ENCODE data around the gene ADIPOQ.
A peak's percentile ranks its signal among the peaks of the same experiment; 100 is the strongest.
"Not testable (repeated sequence)": the region's sequence is repeated elsewhere in the genome, so short reads cannot be mapped to it uniquely, and the experiment has no call there.

Gene ADIPOQ

GRCh38 chr3:186826976-186827857 lies 15.3 kb upstream of the ADIPOQ start:
- DNase-seq: peak; percentile 85

- DNase-seq: no peak
These were observed 14.2 kb upstream of the ADIPOQ start for GRCh38 chr3:186828340-186828739.

- no peak for DNase-seq
These were observed 10.7 kb upstream of the ADIPOQ start for GRCh38 chr3:186831798-186832197.

GRCh38 chr3:186832276-186832675 lies 10.2 kb upstream of the ADIPOQ start:
- DNase-seq: no peak

- no peak for DNase-seq
These were observed 2.5 kb upstream of the ADIPOQ start for GRCh38 chr3:186839874-186840641.

DNA sequence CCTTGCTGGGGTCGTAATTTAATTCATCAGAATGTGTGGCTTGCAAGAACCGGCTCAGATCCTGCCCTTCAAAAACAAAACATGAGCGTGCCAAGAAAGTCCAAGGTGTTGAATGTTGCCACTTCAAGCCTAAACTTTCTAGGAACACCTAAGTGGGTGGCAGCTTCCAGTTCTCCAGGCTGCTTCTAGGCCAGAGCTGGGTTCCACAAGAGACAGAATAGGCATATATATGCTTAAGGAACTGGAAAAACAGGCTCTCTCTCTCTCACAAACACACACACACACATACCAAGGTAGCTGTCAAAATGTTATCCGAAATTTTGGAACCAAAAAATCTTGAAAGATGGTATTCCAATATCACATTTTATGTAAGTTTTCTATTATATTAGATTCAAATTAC lies 890 bp upstream of the ADIPOQ start:
- no peak for DNase-seq

DNA sequence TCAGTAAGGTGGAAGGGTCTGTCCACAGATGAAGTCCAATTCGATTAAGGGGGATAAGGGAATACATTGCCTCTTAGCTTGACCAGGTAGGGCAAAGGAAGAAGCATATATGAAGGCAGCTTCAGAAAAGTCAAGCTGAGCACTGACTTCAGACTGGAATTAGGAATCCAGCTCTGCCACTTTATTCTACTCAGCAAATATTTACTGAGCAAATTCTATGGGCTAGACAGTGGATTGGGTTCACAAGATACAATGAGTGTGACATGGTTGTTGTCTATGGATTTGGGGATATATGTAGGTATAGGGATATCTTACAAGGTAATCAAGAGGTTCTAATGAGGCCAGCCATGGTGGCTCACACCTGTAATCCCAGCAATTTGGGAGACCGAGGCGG lies 526 bp downstream of the ADIPOQ start:
- no peak for DNase-seq

DNA sequence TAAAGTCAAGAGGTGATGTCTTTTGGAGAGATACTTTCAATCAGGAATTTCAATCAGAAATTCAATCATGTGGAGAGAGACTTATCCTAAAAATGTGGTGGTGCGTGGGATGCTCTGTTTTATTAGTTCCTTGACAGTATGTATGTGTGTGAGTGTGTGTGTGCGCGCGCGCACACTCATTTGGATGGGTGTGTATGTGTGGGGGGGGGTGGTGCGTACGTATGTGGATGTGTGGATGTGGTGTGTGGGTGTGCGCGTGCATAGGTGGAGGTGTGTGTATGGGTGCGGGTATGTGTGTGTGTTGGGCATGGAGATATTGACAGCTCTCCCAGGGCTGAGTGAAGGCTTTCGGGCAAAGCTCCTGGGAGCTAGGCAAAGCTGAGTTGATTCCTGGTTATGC lies 2.4 kb downstream of the ADIPOQ start:
- no peak for DNase-seq

GRCh38 chr3:186845756-186846155 lies 3.2 kb downstream of the ADIPOQ start:
- no peak for DNase-seq

GRCh38 chr3:186847437-186847836 lies 4.9 kb downstream of the ADIPOQ start:
- no peak for DNase-seq

- DNase-seq: no peak
These were observed 7.0 kb downstream of the ADIPOQ start for GRCh38 chr3:186849374-186849975.

DNA sequence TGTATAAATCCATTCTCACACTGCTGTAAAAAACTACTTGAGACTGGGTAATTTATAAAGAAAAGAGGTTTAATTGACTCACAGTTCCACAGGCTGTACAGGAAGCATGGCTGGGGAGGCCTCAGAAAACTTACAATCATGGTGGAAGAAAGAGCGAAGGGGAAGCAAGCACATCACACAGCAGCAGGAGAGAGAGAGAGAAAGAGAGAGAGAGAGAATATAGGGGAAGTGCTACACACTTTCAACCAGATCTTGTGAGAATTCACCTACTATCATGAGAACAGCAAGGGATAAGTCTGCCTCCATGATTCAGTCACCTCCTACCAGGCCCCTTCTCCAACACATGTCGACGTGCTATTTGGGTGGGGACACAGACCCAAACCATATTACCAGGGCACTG lies 9.3 kb downstream of the ADIPOQ start:
- not testable (repeated sequence) for DNase-seq

GRCh38 chr3:186852994-186853393 lies 10.5 kb downstream of the ADIPOQ start:
- DNase-seq: no peak

DNA sequence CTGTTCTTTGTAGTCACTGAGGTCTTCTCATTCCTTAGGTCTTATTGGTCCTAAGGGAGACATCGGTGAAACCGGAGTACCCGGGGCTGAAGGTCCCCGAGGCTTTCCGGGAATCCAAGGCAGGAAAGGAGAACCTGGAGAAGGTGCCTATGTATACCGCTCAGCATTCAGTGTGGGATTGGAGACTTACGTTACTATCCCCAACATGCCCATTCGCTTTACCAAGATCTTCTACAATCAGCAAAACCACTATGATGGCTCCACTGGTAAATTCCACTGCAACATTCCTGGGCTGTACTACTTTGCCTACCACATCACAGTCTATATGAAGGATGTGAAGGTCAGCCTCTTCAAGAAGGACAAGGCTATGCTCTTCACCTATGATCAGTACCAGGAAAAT lies 11.6 kb downstream of the ADIPOQ start:
- no peak for DNase-seq

GRCh38 chr3:186854954-186855353 lies 12.4 kb downstream of the ADIPOQ start:
- DNase-seq: no peak

GRCh38 chr3:186857743-186858142 lies 15.2 kb downstream of the ADIPOQ start:
- no peak for DNase-seq

GRCh38 chr3:186865215-186865853 lies 22.8 kb downstream of the ADIPOQ start:
- DNase-seq: not testable (repeated sequence)

DNA sequence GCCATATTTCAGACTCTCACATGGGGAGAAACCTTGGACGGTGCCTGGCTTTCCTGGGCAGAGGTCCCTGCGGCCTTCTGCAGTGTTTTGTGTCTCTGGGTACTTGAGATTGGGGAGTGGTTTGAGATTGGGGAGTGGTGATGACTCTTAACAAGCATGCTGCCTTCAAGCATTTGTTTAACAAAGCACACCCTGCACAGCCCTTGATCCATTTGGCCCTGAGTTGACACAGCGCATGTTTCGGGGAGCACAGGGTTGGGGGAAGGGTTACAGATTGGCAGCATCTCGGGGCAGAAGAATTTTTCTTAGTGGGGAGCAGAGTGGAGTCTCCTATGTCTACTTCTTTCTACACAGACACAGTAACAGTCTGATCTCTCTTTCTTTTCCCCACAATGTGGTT lies 23.6 kb downstream of the ADIPOQ start:
- not testable (repeated sequence) for DNase-seq

- no peak for DNase-seq
These were observed 27.0 kb downstream of the ADIPOQ start for GRCh38 chr3:186869253-186870100.

DNA sequence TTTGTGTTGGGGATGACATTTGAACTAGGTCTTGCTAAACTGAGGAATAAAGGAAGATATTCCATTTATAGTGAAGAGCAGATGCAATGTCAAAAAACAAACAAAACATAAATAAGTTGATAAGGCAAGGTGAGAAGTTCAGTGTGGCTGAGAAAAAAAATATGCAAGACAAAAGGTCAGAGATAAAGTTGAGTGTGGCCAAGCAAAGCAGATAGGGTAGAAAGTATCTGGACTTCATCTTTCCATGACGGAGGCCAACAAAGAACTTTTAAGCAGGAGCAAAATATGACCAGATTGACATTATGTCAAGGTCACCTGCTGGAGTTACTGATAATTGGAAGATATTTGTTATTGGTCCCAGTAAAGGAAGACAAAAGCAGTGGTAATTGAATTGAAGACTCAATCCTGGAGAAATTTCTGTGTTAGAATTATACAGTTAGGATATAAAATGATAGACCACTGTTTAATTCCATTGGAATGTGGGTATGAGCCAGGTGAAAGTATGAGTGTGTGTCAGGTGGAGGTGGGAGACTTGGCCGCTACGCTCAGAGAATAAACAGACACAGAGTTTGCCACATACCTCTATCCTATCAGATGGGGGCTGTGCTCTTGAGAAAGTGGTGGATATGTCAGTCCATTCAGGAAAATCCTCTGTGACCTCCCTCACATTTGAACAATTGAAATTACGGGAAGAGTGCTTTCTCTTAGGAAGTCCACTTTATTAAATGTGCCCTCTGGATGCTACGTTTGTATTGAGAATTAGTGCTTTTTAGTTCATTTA lies 28.1 kb downstream of the ADIPOQ start:
- no peak for DNase-seq

DNA sequence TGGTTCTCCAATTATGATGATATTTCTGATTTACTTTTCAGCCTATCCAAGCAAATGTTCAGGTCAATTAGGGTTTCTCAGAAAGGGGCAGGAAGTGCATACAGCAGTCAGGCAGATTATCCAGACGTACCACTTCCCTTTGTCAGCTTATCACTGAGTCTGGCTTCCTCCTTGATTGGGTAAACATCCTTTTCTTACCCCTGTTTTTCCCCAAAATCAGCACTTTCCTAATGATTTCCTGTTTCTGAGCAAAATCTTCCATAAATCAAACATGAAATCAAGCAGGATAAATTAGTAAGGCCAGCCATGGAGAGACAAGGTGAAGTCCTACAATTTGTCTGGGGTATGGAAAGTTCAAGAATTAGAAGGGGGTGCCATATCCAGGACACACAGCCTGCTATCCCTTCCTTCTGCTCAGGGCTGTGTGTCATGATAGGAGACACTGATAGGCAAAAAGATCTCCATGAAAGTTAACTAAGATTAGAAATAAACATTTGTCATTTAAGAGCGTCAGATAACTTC lies 29.0 kb downstream of the ADIPOQ start:
- no peak for DNase-seq

Measured in stimulated activated CD4-positive, alpha-beta T cell treated with anti-CD3 and anti-CD28 coated beads, Interleukin-1b, Interleukin-23, amount 100 ng/mL, for 48 hours (primary cell).